AG08395 (cell line): Measurements from ENCODE around the gene ROPN1.

Experiments used
- DNase-seq: peaks from one replicate; pipeline ENCODE4 v3.0.0; 2012; ENCODE audit warnings: mixed read lengths, low spot score

Gene ROPN1

DNA sequence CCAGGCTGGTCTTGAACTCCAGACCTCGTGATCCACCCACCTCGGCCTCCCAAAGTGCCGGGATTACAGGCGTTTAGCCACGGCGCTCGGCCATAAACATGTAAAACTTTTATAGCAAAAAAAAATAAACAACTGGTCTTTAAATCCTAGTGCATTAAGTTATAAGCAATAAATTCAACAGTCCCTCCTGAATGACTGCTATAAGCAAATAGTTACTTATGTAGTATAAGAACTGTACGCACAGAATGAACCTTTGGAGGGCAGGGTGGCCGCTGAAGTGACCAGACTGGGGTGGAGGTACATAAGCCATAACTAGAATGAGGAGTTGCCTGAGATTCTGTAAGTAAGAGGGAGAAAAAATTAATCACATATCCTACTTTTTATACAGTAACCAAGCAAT, 43.5 kb downstream of the ROPN1 start:
- DNase-seq = no peak

DNA sequence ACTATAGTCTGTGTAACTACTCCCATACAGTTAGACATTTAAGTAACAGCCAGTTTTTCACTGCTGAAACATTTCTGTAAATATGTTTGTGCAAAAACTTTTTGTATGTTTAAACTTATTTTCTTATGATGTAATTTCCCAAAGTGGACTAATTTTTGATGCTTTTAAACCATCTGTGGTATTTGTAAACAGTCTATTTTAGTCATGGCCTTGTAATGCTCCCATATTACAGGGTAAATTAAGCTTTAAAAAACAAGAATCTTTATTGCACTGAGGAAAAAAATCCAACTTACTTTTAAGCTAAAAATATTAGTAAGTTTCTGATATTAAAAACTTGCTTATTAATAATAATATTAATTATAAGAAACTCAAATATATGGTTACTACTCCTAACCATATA, 44.4 kb downstream of the ROPN1 start:
- no peak for DNase-seq

DNA sequence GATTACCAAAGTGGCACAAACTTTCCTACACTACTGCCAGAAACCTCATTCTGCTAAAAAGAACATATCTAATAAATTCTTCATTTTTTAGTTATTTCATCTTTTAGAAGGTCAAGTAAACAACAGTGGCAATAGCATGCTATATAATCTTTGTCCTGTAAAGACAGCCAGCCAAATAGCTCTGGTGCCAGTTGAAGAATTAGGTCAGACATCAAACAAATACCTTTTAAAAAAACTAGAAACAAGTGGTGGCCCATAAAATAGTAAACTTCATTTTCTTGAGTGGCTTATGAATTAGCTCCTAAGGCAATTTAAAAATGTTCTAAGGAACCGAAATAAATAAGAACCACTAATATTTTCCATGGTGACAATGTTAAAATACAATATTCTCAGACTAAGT, 50.4 kb downstream of the ROPN1 start:
- DNase-seq = no peak

DNA sequence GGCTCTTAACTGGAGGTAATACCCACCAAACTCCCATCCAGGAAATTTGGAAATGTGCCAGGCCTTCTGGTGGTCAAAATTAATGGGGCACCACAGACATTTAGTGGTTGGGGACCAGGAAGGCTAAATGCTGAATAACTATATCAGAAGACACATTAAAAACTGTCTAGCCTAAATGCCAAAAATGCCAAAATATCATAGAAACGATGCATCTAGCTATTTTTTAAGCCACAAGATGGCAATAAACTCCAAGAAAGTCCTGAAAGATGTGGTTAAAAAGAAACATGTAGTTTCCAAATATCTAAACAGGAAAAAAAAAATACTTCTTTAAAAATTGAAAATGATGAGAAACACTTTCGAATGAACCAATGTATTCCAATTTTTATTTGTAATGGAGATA, 50.8 kb downstream of the ROPN1 start:
- peak; percentile 14 for DNase-seq

DNA sequence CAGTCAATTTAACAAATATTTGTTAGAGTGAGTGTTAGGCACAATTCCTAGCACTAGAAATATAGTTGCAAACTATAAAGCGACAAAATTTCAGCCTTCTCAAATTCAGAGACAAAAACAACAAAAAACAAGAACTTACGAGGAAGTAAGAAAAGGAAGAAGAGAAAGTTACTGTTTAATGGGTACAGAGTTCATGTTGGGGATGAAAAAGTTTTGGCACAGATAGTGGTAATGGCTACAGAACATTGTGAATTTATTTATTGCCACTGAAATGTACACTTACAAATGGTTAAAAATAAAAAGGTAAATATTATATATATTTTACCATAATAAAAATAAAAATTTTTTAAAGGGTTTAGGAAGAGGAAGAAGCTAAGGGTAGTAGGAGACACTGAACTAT, 52.2 kb downstream of the ROPN1 start:
- no peak for DNase-seq

DNA sequence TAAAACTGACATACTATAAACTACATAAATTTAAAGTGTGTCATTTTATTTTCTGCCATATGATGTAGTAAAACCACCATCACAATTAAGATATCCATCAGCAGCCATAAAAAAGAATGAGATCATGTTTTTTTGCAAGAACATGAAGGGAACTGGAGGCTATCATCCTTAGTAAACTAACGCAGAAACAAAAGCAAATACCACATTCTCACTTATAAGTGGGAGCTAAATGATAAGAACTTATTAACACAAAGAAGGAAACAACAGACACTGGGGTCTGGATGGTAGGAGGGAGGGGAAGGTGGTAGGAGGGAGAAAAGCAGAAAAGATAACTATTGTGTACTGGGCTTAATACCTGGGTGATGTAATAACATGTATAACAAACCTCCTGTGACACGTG, 55.5 kb downstream of the ROPN1 start:
- no peak for DNase-seq

DNA sequence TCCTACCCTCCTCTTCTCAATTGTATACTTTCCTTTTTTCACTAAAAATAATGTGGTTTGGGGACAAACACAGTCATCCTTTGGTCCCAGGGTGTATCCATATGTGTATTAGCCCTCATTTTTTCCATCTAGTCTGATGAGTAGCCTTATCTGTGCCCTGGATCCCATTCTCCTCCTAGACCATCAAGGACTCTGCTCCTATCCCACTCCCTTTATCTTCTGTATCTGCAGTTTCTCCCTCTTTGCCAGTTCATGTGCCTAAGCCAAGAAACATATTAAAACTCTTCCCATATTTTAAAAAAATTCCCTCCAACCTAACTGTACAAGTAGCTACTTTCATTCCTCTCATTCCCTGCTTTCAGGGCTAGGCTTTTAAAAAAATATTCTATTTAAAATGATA, 56.1 kb downstream of the ROPN1 start:
- DNase-seq = no peak

DNA sequence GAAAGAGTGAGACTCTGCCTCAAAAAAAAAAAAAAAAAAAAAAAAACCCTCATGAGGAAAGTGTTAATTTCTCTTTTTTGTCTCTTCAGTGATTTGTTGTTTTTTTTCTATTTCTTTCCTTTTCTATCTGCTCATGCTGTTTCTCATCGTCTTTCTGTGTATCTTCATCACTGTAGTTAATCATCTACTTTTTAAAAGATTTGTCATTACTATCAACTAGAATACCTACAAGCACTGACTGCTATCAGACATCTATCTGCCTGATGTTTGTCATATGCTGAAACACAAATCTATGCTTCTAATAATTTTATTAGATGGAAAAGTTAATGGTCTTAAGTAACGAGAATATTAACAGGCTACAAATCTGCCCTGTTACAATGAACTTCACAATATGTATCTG, 57.7 kb downstream of the ROPN1 start:
- no peak for DNase-seq

DNA sequence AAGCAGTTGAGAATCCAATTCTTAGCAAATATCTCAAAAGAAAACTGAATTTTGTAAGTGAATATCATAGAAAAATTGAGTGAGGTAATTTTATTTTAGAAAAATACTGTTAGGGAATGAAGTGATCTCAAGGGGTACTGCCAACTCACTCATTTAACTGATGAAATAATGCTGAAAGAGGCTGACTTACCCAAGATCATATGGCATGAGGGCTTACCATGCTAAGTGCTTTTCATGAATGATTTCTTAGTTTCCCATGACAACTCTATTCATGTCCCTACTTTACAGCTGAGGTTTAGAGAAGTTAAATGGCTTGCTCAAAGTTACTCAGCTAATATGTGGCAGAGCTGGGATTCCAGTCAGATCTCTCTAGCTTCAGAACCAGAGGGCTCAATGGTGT, 61.5 kb downstream of the ROPN1 start:
- DNase-seq = no peak

DNA sequence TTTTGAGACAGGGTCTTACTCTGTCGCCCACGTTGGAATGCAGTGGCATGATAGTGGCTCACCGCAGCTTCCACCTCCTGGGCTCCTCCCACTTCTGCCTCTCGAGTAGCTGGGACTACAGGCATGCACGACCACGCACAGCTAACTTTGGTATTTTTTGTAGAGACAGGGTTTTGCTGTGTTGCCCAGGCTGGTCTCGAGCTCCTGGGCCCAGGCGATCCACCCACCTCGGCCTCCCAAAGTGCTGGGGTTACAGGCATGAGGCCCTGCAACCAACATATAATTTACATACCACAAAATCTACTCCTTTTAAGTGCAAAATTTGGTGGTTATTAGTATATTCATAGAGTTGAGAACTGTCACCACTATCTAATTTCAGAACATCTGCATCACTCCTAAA, 62.6 kb downstream of the ROPN1 start:
- no peak for DNase-seq

DNA sequence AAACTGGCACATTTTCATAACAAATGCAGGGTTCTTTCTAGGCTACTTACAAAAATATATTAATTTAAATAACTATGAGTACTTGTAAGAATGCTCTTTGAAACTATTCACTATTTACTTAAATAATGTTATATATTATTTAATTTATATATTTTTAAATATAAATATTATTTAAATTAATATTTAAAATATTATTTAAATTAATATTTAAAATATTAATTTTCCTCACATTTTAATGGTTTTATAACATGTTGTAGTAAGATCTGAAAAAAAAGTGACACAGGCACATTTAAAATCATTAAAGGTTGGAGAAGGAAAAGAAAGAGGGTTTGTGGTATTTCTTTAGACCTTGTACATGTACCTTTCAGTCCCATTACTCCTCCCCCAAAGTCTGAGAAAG, 65.5 kb downstream of the ROPN1 start:
- no peak for DNase-seq

DNA sequence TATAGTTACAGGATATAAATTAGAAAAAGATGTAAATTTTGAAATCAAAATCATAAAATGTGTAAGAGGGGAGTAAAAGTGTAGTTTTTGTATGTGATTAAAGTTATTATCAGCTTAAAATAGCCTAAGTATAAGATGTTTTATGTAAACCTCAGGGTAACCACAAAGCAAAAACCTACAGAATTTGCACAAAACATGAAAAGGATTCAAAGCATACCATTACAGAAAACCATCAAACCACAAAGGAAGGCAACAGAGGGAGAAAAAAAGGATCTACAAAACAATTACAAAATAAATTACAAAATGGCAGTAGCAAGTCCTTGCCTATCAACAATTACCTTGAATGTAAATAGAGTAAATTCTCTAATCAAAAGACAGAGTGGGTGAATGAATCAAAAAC, 71.1 kb downstream of the ROPN1 start:
- no peak for DNase-seq

DNA sequence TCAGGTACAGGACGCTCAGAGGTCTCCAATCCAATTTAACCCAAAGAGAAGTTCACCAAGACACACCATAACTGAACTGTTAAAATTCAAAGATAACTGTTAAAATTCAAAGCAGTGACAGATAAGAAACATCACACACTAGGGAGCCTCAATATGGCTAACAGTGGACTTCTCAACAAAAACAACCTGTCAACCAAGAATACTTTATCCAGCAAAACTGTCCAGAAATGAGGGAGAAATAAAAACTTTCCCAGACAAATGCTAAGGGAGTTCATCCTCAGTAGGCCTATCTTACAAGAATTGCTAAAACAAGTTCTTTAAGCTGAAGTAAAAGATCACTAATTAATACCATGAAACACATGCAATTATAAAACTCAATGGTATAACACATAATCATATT, 71.5 kb downstream of the ROPN1 start:
- DNase-seq = no peak

DNA sequence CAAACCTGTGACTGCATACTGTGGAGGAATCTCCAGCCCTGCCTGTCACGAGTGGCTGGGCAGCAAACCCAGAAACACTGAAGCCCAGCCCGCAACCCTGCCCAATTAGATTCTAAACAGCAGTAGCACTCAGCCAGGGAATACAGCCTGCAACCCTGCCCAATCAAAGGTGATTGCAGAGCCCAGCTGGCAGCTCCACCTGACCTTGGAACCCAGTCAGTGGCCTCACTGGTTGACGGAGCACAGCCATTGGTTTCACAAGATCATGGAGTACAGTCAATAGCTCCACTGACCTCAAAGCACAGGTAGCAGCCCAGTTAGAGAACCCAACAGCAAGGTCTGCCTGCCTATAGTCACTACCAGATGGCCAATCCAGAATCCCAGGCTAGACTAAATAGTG, 72.6 kb downstream of the ROPN1 start:
- DNase-seq = no peak
